B cell (primary cell): ENCODE data around the gene SP6.

ENCODE experiments used
- CTCF ChIP-seq: fragments of 200-600 bp; IDR thresholded peaks from one replicate; pipeline ENCODE4 v1.8.0; 2022; ENCODE audit warnings: antibody characterized with exemption, mild to moderate bottlenecking
- EZH2 ChIP-seq: IDR thresholded peaks from 2 replicates; pipeline ENCODE4 v1.6.1; 2012; ENCODE audit warnings: borderline replicate concordance, low read depth, mild to moderate bottlenecking, moderate library complexity, low read length; ENCODE audit not compliant: insufficient read depth, poor library complexity, severe bottlenecking

- TF ChIP-seq CTCF: no peak
- TF ChIP-seq EZH2: peak; percentile 66
These were observed at the start of gene SP6 for GRCh38 chr17:47850692-47851573.
